Activated CD8-positive, alpha-beta memory T cell treated with anti-CD3 and anti-CD28 coated beads for 48 hours (primary cell): ENCODE measurements around the gene CACNA2D3.

Experiments used
- DNase-seq, 3 experiments: peaks; one replicate each; pipeline ENCODE4 v3.0.0-alpha.2; 2020; ENCODE audit warnings: low read depth in 2 of 3, low spot score in 2 of 3

The CACNA2D3 gene

DNA sequence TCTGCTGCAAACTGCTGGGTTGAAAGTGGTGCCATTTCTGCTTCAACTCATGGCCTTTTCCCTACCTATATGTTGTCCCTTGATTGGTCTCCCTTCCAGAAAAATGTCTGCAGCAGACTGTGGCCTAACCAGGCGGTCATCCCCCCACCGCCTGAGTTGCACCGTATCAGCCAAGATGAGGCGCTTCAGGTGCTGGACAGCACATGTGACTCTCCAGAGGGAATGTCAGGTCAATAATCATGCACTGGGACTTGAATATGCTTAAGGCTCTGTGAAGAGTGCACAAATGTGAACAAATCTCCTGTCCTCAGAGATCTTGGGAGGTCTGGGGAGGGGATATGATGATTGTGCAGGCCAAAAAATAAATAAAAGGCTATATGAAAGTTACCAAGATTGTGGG lies 773.3 kb downstream of the CACNA2D3 start:
- DNase-seq: no peak

DNA sequence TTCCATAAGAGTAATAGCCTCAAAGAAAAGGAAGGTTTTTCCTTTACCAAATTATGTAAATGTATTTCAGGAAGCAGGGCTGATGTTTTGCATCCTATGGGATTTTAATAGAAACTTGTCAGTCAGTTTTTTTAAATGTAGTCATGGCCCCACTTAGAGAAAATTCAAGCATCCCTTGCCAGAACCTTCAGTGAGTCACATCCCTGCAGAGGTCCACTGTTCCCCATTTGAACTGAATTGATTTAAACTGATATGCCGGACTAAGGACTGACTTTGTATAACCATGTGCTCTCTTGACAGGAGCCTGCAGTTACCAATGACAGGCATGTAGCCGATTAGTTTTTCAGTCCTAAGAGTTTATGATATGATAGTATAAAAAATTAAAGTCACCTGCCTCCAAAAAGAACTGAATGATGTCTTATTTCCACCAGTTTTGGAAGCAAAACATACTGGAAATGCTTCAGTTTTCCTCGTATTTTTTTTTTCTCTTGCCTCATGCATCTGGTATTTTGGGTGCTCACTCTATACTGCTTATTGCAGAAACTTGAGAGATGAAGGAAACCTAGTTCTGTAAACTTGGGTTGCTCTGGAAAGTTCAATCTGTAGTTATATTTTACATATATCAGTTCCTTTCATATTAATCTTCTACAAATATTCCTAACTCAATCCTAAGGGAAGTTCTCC lies 774.8 kb downstream of the CACNA2D3 start:
- DNase-seq: no peak

GRCh38 chr3:54899273-54899672 lies 776.9 kb downstream of the CACNA2D3 start:
- no peak for DNase-seq

GRCh38 chr3:54900838-54901591 lies 778.7 kb downstream of the CACNA2D3 start:
- DNase-seq: no peak

- DNase-seq: no peak
Observed at GRCh38 chr3:54901906-54902685, 779.7 kb downstream of the CACNA2D3 start.

- DNase-seq: no peak
Observed at GRCh38 chr3:54905261-54905888, 783.0 kb downstream of the CACNA2D3 start.

GRCh38 chr3:54905920-54906319 lies 783.6 kb downstream of the CACNA2D3 start:
- no peak for DNase-seq

- no peak for DNase-seq
Observed at GRCh38 chr3:54906763-54907162, 784.4 kb downstream of the CACNA2D3 start.

DNA sequence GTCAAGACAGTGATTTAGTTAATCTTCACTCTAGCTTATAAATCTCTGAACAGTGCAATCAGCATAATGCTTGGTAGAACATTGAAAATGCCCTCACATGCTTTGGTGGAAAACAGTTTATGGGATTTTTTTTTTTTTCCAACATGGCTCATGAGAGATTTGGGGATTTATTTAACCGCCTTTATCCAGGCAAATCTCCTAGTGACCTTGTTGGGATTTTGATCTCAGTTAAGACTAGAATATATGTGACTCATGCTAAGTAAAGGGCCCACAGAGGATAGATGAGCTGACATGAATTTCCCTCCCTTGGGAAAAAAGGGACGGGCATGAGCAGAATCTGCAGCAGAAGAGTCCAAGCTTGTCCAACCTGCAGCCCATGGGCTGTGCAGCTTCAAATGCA lies 786.8 kb downstream of the CACNA2D3 start:
- DNase-seq: no peak

DNA sequence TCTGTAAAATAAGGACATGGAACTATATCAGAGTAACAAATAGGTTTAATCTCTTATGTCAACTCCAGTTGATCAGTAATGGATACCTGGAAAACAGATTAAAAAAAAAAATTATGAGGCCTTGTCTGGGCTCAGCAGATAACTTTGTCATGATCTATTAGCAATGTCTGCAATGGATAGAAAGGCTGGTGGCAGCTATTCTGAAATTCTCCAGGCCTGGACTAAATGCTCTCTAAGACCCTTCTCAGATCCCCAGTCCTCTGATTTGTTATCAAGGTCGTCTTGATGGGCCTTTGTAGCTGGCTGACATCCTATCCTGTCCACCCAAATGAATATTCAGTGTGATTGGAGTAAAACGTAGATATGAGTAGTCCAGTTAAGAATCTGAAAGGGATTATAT lies 791.8 kb downstream of the CACNA2D3 start:
- DNase-seq: no peak

- DNase-seq: no peak
Observed at GRCh38 chr3:54915181-54915580, 792.8 kb downstream of the CACNA2D3 start.

- DNase-seq: no peak
Observed at GRCh38 chr3:54915976-54916375, 793.6 kb downstream of the CACNA2D3 start.

DNA sequence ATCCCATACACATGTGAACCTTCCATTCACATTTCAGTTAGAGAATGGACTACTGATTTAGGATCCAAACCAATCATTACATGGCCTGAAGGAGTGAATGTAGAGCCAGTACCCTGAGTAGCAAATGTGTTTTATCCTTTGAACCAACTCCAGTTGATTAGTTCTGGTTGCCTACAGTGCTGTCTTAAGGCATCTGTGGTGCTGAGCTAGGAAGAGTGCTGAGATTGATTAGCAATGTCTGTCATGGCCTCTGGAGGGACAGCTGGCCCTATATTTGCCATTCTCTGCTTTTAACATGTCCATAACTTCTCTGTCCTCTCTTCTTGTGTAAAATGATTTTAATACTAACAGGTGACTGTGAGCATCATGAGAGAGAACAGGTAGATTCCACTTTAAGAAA lies 794.4 kb downstream of the CACNA2D3 start:
- DNase-seq: no peak

- no peak for DNase-seq
Observed at GRCh38 chr3:54917174-54917573, 794.8 kb downstream of the CACNA2D3 start.

DNA sequence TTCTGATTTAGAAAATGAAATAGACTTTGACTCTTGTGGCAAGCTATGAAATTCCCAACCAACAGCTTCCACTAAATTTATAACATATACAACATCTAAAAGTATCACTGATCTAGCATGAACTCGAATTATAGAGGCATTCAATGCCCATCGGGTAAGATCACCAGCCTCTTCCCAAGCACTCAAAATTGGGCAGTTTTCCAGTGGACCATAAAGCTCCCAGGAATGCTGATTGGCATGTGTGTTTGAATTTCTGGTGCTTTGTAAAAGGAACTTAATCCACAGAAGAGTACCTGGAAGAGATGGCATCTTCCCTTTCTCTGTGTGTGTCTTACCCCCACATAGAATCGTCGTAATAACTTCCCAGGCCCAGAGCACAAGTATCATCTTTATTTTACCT lies 795.5 kb downstream of the CACNA2D3 start:
- no peak for DNase-seq

- no peak for DNase-seq
Observed at GRCh38 chr3:54918516-54918915, 796.2 kb downstream of the CACNA2D3 start.

GRCh38 chr3:54928046-54928770 lies 805.9 kb downstream of the CACNA2D3 start, which contains the start of gene LRTM1:
LRTM1 (minus strand) TSS chr3:54928059; CDS start chr3:54927911, 148 bp downstream.
- DNase-seq: no peak

DNA sequence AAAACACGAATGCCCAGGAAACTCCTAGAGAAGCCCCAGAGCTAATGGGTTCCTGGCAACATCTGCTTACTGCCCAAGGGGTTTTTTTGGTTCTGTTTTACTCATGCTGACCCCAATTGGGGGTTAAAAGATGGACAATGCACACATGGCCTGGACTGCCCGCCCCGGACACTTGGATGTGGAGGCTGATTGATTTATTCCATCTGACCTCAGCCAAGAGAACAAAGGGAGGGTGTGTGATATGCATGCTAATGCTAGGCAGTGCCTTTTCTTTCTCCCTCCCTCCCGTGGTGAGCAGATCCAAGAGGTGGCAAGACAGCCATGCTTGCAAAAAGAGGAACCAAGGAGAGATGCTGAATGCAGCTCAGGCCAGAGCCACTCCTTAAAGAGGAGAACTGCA lies 808.8 kb downstream of the CACNA2D3 start:
- no peak for DNase-seq

DNA sequence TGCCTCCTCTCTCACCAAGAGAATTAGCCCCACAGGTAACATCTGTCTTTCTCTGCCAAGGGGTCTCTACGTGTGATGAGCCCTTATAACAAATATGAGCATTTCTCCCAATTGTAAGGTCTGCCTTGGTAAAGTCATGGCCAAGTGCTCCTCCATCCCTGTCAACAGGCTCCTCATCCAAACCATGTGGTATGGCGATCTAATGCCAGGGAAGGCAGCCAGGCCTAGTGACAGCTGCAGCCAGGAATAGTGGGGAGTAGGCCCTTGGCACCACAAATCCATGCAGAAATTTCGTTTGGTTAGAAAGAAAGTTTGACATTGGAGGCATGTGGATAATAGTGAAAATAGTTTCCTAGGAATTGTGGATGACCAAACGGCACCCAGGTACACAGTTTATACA lies 810.3 kb downstream of the CACNA2D3 start:
- no peak for DNase-seq

DNA sequence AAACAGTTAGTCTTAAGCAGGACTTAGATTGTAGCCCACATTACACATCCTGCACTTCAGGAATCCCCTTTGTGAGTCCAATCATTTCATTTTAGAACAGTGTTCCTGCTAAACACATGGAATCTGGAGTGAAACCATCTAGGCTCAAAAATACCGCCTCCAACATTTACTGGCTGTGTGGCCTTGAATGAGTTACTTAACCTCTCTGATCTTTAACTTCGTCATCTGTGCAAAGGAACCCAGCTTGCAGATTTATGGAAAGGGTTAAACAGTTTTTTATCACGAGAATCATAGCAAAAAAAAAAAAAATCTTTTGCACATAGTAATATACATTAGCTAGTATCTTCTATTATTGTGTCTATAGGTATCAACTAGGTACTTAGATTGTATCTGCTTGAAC lies 813.5 kb downstream of the CACNA2D3 start:
- DNase-seq: no peak

- no peak for DNase-seq
Observed at GRCh38 chr3:54936561-54936960, 814.2 kb downstream of the CACNA2D3 start.
